ENCODE data around the gene ZNF268.
"Not testable (repeated sequence)": the region's sequence is repeated elsewhere in the genome, so short reads cannot be mapped to it uniquely, and the experiment has no call there.

The ZNF268 gene

GRCh38 chr12:133231001-133231400 is 49.7 kb downstream of the ZNF268 start:
- no peak for DNase-seq

- no peak for DNase-seq
Measured at GRCh38 chr12:133233006-133233405, 51.7 kb downstream of the ZNF268 start.

GRCh38 chr12:133233993-133234564 is 52.8 kb downstream of the ZNF268 start:
- DNase-seq = no peak

GRCh38 chr12:133234971-133235370 is 53.7 kb downstream of the ZNF268 start:
- DNase-seq = no peak

GRCh38 chr12:133235401-133236112 is 54.3 kb downstream of the ZNF268 start, which contains the start of gene ANHX:
Gene ANHX, minus strand, starts transcription at chr12:133235877. Its CDS starts 1,521 bp downstream, at chr12:133234356.
- DNase-seq = no peak

DNA sequence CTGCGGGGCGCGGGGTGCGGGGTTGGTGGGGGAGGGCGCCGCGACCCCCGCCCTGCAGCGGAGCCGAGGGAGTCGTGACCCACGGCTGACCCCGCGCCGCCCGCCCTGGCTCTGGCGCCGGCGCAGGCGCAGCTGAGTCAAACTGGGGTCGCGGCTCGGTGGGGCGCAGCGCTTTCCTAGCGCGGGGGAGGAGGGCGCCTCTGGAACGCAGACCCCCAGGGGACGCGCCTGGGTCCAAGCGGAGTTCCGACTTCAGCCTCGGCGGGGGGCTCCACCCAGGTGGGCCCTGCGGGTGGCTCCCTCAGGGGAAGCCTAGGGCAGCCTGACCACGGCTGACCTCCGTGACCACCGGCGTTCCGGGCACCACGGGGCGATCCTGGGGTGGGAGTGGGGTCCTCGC is 54.8 kb downstream of the ZNF268 start:
- no peak for DNase-seq

DNA sequence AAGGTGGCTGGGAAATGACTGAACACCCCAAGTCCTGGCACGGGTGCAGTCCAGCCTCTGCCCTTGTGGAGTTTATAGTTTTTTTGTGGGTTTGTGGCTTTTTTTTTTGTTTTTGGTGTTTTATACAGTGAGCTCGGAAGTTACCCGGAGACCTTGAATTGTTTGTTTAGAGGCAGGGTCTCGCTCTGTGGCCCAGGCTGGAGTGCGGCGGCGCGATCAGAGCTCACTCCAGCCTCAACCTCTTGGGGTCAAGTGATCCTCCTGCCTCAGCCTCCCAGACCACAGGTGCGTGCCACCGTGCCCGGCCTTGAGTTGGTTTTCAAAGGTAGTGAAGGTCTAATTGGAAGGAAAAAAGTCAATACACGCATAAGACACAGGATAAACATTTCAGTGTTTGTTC is 55.3 kb downstream of the ZNF268 start:
- DNase-seq = no peak

DNA sequence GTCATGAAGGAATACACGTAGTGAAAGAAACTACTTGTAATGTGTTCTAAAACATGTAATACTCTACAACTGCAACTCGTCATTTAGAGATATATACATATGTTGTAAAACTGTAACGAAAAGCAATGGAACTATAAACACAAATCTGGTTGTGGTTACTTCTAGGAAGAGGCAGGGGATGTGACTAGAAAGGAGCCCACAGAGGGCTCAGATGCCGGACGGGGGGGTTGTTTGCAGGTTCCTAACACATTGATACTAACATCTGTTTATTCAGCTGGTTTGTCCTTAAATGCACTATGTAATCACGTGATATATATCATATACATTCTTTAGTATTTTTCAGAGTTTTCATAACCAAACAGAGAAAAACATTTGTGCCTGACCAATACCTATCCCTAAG is 70.4 kb downstream of the ZNF268 start:
- DNase-seq = no peak

GRCh38 chr12:133255833-133256232 is 74.5 kb downstream of the ZNF268 start:
- DNase-seq = not testable (repeated sequence)

DNA sequence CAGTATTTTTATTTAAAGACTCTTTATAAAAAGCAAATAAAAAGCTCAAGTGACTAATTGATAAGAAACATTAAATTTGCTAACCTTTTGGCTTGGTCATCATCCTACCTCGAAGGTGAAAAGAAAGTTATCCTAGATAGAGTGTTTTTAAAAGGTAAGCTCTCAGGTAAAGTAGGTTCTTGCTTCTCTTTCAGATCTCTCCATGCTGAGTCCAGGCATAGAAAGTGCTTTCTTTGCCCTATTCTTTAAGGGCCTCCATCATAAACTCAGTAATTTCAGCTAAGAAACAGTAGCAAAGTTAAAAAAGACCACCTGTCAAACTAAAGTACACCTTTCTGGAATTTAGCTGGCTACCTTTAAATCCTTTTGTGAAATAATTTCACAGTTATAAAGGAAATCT is 75.0 kb downstream of the ZNF268 start:
- DNase-seq = no peak

DNA sequence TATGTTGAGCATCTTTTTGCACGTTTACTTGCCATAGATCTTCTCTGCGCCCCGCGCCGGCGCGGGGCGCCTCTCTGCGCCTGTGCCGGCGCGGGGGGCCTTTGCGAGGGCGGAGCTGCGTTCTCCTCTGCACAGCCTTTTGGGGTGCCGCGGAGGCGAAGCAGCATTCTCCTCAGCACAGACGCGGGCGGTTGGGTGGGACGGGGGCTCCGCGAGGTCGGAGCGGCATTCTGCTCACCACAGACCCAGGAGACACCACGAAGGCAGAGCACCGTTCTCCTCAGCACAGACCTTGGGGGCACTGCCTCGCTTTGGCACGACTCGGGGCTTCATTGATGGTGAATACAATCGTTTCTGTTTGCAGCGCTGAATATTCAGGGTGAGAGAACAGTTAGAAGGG is 82.9 kb downstream of the ZNF268 start:
- no peak for DNase-seq

All from stimulated activated CD4-positive, alpha-beta T cell treated with anti-CD3 and anti-CD28 coated beads, Interleukin-2, amount 100 ng/mL, for 48 hours (primary cell).